ENCODE measurements around the gene CYSTM1. TPM values are rescaled to one million over a fixed set of nuclear protein-coding genes. Genes with fewer than 3 reads are reported as not detected.

Gene CYSTM1
- total RNA-seq, 2 experiments from 2014 or later, result 21.4 to 36.7 TPM

- H3K9me2 ChIP-seq (ENCODE audit: insufficient read depth, low read length), result no peaks in the 10 kb centered on the region
- DNase-seq (ENCODE audit: low spot score), result no peak
- H3K79me2 ChIP-seq (ENCODE audit: insufficient read depth, low read depth, low read length), result no peaks in the 10 kb centered on the region
- peaks cover 21% of the 10 kb centered on the region for H3K36me3 ChIP-seq (ENCODE audit: insufficient read depth, low read length)
- H3K27ac ChIP-seq (ENCODE audit: low read depth, low read length, poor library complexity, severe bottlenecking), result no peak overlapping the region
- TF ChIP-seq EZH2phosphoT487 (IDR thresholded peaks at IDR 0.05; ENCODE audit: borderline replicate concordance, low read depth, low read length) (no peak), CTCF (conservative IDR thresholded peaks at IDR 0.05; ENCODE audit: low read length) (no peak)
- H3K4me2 ChIP-seq (ENCODE audit: low read length), result no peak overlapping the region; the same call in 1 of the 2 replicates
- no peak overlapping the region for H3K4me3 ChIP-seq (ENCODE audit: low read depth, low read length, poor library complexity, severe bottlenecking)
- no TSS peak for BruUV-seq (replicated peaks)
- ChIA-PET CTCF (ENCODE audit: unreplicated experiment) (interaction anchor here (1.0 kb wide), 1 partner anchor 28 kb away, joined by 5 read pairs; no protein-coding TSS in a partner anchor), POLR2A (interaction anchor here (0.7 to 4.4 kb wide), 8 partner anchors 9 to 214 kb away, joined by 3 to 29 read pairs (median 4); partner anchors contain the start of gene HBEGF)
- H4K20me1 ChIP-seq (ENCODE audit: insufficient read depth, low read length), result no peaks in the 10 kb centered on the region
- H2AFZ ChIP-seq (ENCODE audit: low read length), result no peak overlapping the region
- no peaks in the 10 kb centered on the region for H3K9me3 ChIP-seq (ENCODE audit: low read length)
- H3K4me1 ChIP-seq (ENCODE audit: insufficient read depth, low read length, poor library complexity, severe bottlenecking), result peaks cover 44% of the 10 kb centered on the region
- intact Hi-C loops (cut with micrococcal nuclease; ENCODE audit: unreplicated experiment), result no loop called here
Measured at GRCh38 chr5:140252470-140253126, 77.6 kb downstream of the CYSTM1 start.

GRCh38 chr5:140253985-140254384, 79.0 kb downstream of the CYSTM1 start:
- Histone ChIP-seq H3K36me3 (ENCODE audit: insufficient read depth, low read length) (peaks cover 33% of the 10 kb centered on the region), H3K4me2 (ENCODE audit: low read length) (no peak overlapping the region), H3K9me3 (ENCODE audit: low read length) (no peaks in the 10 kb centered on the region), H4K20me1 (ENCODE audit: insufficient read depth, low read length) (no peaks in the 10 kb centered on the region), H3K4me3 (ENCODE audit: low read depth, low read length, poor library complexity, severe bottlenecking) (no peak overlapping the region), H3K27ac (ENCODE audit: low read depth, low read length, poor library complexity, severe bottlenecking) (no peak overlapping the region), H3K9me2 (ENCODE audit: insufficient read depth, low read length) (no peaks in the 10 kb centered on the region), H3K79me2 (ENCODE audit: insufficient read depth, low read depth, low read length) (no peaks in the 10 kb centered on the region), H2AFZ (ENCODE audit: low read length) (no peak overlapping the region), H3K4me1 (ENCODE audit: insufficient read depth, low read length, poor library complexity, severe bottlenecking) (peaks cover 37% of the 10 kb centered on the region)
- POLR2A ChIA-PET, result interaction anchor here (1.0 to 4.4 kb wide), 3 partner anchors 7 to 89 kb away, joined by 3 to 29 read pairs (median 3); no protein-coding TSS in a partner anchor
- intact Hi-C loops (cut with micrococcal nuclease; ENCODE audit: unreplicated experiment), result no loop called here
- TF ChIP-seq EZH2phosphoT487 (IDR thresholded peaks at IDR 0.05; ENCODE audit: borderline replicate concordance, low read depth, low read length), result no peak
- TF ChIP-seq CTCF (conservative IDR thresholded peaks at IDR 0.05; ENCODE audit: low read length), result no peak
- no TSS peak for BruUV-seq (replicated peaks)
- DNase-seq (ENCODE audit: low spot score), result no peak
- CTCF ChIA-PET (ENCODE audit: unreplicated experiment), result interaction anchor here (0.9 kb wide), 1 partner anchor 8 kb away, joined by 3 read pairs; no protein-coding TSS in a partner anchor
